Measurements from ENCODE around the gene ATG7. TPM values are rescaled to one million over a fixed set of nuclear protein-coding genes. Genes with fewer than 3 reads are reported as not detected.
"Not testable (repeated sequence)": the region's sequence is repeated elsewhere in the genome, so short reads cannot be mapped to it uniquely, and the experiment has no call there.

The ATG7 gene
- total RNA-seq, 2 experiments from 2014 or later: 26.9 to 35.1 TPM

- peaks cover 37% of the 10 kb centered on the region for H3K9me3 Mint-ChIP-seq
- DNase-seq, H3K27me3 Mint-ChIP-seq, CTCF ChIA-PET, POLR2A ChIA-PET, H3K27ac Mint-ChIP-seq, H3K4me3 Mint-ChIP-seq, H3K4me1 Mint-ChIP-seq: not testable (repeated sequence)
- peaks cover 63% of the 10 kb centered on the region for H3K36me3 Mint-ChIP-seq (ENCODE audit: low read depth)
These were observed 136.2 kb downstream of the ATG7 start for GRCh38 chr3:11408324-11408859.

DNA sequence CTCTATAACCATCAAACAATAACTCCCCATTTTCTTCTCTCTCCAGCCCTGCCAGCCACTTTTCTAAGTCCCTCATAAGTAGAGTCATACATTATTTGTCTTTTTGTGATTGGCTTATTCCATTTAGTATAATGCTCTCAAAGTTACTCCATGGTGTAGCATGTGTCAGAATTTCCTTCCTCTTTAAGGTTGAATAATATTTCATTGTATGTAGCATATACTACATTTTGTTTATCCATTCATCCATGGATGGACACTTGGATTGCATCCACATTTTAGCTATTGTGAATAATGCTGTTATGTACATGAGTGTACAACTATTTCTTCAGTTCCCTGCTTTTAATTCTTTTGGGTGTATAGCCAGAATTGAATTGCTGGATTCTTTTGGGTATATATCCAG, 138.4 kb downstream of the ATG7 start:
- Mint-ChIP-seq H3K36me3 (ENCODE audit: low read depth) (peaks cover 60% of the 10 kb centered on the region), H3K9me3 (peaks cover 38% of the 10 kb centered on the region), H3K27me3 (no peaks in the 10 kb centered on the region), H3K4me1 (no peaks in the 10 kb centered on the region), H3K4me3 (no peak overlapping the region), H3K27ac (no peak overlapping the region)
- ChIA-PET POLR2A (no interaction called here), CTCF (no interaction called here)
- no peak for DNase-seq

DNA sequence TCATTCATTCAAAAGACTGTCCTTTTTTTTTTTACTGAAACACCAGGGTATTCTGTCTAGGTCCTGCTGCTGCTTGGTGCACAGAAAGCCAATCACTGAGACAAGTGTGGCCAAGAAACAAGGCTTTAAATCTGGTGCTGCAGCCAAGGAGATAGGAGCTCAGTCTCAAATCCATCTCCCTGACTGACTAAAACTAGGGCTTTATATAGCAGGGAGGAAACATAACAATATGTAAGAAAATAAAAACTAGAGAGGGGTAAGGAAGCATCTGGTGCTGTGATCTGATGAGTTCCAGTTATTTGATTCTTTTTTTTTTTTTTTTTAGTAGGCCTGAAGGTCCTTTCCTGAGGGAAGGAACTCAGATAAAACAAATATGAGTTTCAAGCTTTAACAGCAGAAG, 139.8 kb downstream of the ATG7 start:
- H3K4me3 Mint-ChIP-seq: no peak overlapping the region
- H3K4me1 Mint-ChIP-seq: no peaks in the 10 kb centered on the region
- no peak overlapping the region for H3K27ac Mint-ChIP-seq
- no peak for DNase-seq
- H3K27me3 Mint-ChIP-seq: no peaks in the 10 kb centered on the region
- POLR2A ChIA-PET: interaction anchor here (0.6 kb wide), 1 partner anchor 648 kb away, joined by 3 read pairs; no protein-coding TSS in a partner anchor
- H3K36me3 Mint-ChIP-seq (ENCODE audit: low read depth): peaks cover 47% of the 10 kb centered on the region
- peaks cover 35% of the 10 kb centered on the region for H3K9me3 Mint-ChIP-seq
- CTCF ChIA-PET: no interaction called here

DNA sequence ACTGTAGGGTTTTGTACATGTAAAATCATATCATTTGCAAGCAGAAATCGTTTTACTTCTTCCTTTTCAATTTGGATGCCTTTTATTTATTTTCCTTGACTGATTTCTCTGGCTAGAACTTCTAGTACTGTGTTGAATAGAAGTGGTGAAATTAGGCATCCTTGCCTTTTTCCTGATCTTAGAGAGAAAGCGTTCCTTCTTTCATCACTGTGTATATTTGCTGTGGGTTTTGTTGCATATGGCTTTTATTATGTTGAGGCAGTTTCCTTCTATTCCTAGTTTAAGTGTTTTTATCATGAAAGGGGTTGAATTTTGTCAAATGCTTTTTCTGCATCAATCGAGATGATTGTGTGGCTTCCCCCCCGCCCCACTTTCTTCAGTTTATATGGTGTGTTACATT, 140.9 kb downstream of the ATG7 start:
- ChIA-PET POLR2A (no interaction called here), CTCF (no interaction called here)
- Mint-ChIP-seq H3K4me3 (no peak overlapping the region), H3K27me3 (no peaks in the 10 kb centered on the region), H3K27ac (no peak overlapping the region), H3K36me3 (ENCODE audit: low read depth) (peaks cover 39% of the 10 kb centered on the region), H3K9me3 (peaks cover 33% of the 10 kb centered on the region), H3K4me1 (no peaks in the 10 kb centered on the region)
- no peak for DNase-seq

GRCh38 chr3:11415099-11415498, 142.9 kb downstream of the ATG7 start:
- H3K36me3 Mint-ChIP-seq (ENCODE audit: low read depth): peaks cover 21% of the 10 kb centered on the region
- peaks cover 17% of the 10 kb centered on the region for H3K9me3 Mint-ChIP-seq
- H3K4me1 Mint-ChIP-seq: no peaks in the 10 kb centered on the region
- no peak for DNase-seq
- no peak overlapping the region for H3K4me3 Mint-ChIP-seq
- H3K27ac Mint-ChIP-seq: no peak overlapping the region
- CTCF ChIA-PET: no interaction called here
- POLR2A ChIA-PET: no interaction called here
- H3K27me3 Mint-ChIP-seq: no peaks in the 10 kb centered on the region

DNA sequence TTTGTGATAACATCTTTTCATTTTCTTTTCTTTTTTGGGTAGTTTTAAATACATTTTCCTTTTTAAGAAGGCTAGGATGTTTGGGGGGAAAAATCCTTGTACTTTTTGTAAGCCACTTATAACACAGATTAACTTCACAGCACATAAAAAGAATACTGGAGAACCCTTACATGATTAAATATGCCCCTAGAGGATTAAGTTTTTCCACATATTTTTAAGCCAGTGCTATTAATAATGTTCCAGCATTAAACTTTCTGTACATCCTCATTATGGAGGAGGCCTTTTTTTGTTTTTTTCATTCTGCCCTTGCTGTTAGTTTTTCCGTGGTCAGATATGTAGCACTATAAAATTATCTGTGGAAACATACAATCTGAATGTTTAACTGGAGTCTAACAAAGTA, 147.9 kb downstream of the ATG7 start:
- Mint-ChIP-seq H3K27me3 (no peaks in the 10 kb centered on the region), H3K4me1 (no peaks in the 10 kb centered on the region), H3K36me3 (ENCODE audit: low read depth) (peaks cover 3% of the 10 kb centered on the region), H3K9me3 (no peaks in the 10 kb centered on the region), H3K4me3 (no peak overlapping the region), H3K27ac (no peak overlapping the region)
- ChIA-PET CTCF (no interaction called here), POLR2A (no interaction called here)
- no peak for DNase-seq

DNA sequence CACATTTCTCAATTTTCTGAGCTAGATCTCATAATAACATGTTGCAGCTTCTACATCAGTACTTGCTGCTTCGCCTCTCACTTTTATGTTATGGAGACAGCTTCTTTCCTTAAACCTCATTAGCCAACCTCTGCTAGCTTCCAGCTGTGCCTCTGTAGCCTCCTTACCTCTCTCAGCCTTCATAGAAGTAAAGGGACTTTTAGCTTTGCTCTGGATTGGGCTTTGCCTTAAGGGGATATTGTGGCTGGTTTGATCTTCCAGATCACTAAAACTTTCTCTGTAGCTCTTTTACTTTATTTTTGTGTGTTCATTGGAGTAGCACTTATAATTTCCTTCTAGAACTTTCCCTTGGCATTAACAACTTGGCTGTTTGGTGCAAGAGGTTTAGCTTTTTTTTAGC, 150.1 kb downstream of the ATG7 start:
- Mint-ChIP-seq H3K4me3 (no peak overlapping the region), H3K9me3 (no peaks in the 10 kb centered on the region), H3K27ac (no peak overlapping the region), H3K4me1 (no peaks in the 10 kb centered on the region), H3K27me3 (no peaks in the 10 kb centered on the region), H3K36me3 (ENCODE audit: low read depth) (peaks cover 13% of the 10 kb centered on the region)
- POLR2A ChIA-PET: no interaction called here
- DNase-seq: no peak
- CTCF ChIA-PET: interaction anchor here (0.6 to 0.7 kb wide), 3 partner anchors 229 to 396 kb away, joined by 3 to 4 read pairs (median 3); no protein-coding TSS in a partner anchor

DNA sequence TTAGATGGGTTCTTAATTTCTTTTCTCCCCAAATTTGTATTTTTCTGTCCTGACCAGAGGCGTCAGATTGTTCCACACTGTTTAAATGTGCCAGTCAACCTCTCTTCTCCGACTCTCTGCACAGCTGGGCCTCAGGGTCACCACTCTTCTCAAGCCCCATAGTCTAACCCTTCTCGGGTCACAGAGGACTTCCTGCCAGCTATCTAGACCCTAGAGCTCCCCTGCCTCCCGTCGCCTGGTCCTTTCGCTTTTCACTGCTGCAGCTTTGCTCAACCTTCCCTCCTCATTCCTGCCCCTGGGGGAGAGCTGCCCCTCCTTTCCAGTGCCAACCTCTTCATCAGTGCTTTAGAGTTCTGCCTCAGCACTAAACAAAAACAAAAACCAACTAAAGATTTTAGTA, 151.7 kb downstream of the ATG7 start:
- ChIA-PET POLR2A (no interaction called here), CTCF (no interaction called here)
- Mint-ChIP-seq H3K4me3 (no peak overlapping the region), H3K36me3 (ENCODE audit: low read depth) (peaks cover 26% of the 10 kb centered on the region), H3K9me3 (no peaks in the 10 kb centered on the region), H3K4me1 (no peaks in the 10 kb centered on the region), H3K27me3 (no peaks in the 10 kb centered on the region), H3K27ac (no peak overlapping the region)
- no peak for DNase-seq

DNA sequence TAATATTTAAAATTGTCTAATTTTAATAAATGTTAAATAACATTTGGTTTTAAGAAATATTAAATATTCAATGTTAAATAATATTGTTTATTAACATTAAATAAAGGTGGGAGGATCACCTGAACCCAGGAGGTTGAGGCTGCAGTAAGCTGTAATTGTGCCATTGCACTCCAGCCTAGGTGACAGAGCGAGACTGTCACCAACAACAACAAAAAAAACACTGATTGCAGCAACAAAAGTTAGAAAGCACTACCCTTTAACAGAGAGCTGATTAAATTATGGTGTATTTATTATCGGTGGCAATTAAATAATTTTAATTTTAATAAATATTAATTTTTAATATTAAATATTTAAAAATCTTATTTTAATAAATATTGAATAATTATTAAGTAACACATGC, 152.1 kb downstream of the ATG7 start:
- H3K36me3 Mint-ChIP-seq (ENCODE audit: low read depth): peaks cover 26% of the 10 kb centered on the region
- no peak overlapping the region for H3K4me3 Mint-ChIP-seq
- H3K27me3 Mint-ChIP-seq: no peaks in the 10 kb centered on the region
- CTCF ChIA-PET: no interaction called here
- H3K27ac Mint-ChIP-seq: no peak overlapping the region
- POLR2A ChIA-PET: no interaction called here
- H3K4me1 Mint-ChIP-seq: no peaks in the 10 kb centered on the region
- H3K9me3 Mint-ChIP-seq: no peaks in the 10 kb centered on the region
- no peak for DNase-seq

DNA sequence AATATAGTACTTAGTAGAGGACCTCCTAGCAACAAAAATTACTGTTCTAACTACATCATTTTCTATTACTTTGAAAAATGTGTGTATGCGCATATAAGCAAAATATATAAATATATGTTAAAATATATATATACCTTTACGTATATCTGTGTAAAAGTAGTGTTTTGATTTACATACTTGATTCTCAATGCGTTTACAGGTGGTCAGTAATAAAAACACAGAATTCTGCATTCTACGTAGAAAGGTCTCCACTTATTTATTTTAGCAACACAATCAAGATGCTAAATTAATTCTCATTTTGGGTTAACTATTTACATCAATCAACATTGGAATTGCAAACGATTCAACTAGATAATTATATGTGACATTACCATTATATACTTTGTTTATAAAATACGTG, 158.0 kb downstream of the ATG7 start:
- H3K4me1 Mint-ChIP-seq: no peaks in the 10 kb centered on the region
- H3K27me3 Mint-ChIP-seq: no peaks in the 10 kb centered on the region
- DNase-seq: no peak
- no peaks in the 10 kb centered on the region for H3K9me3 Mint-ChIP-seq
- no peak overlapping the region for H3K4me3 Mint-ChIP-seq
- CTCF ChIA-PET: no interaction called here
- no peak overlapping the region for H3K27ac Mint-ChIP-seq
- POLR2A ChIA-PET: no interaction called here
- peaks cover 22% of the 10 kb centered on the region for H3K36me3 Mint-ChIP-seq (ENCODE audit: low read depth)

- ChIA-PET CTCF (no interaction called here), POLR2A (no interaction called here)
- no peak overlapping the region for H3K4me3 Mint-ChIP-seq
- H3K4me1 Mint-ChIP-seq: no peaks in the 10 kb centered on the region
- no peaks in the 10 kb centered on the region for H3K9me3 Mint-ChIP-seq
- H3K36me3 Mint-ChIP-seq (ENCODE audit: low read depth): peaks cover 20% of the 10 kb centered on the region
- no peaks in the 10 kb centered on the region for H3K27me3 Mint-ChIP-seq
- no peak overlapping the region for H3K27ac Mint-ChIP-seq
- DNase-seq: no peak
These were observed 158.4 kb downstream of the ATG7 start for GRCh38 chr3:11430624-11431023.

- peaks cover 20% of the 10 kb centered on the region for H3K36me3 Mint-ChIP-seq (ENCODE audit: low read depth)
- no peaks in the 10 kb centered on the region for H3K9me3 Mint-ChIP-seq
- H3K4me3 Mint-ChIP-seq: no peak overlapping the region
- ChIA-PET POLR2A (no interaction called here), CTCF (no interaction called here)
- no peak overlapping the region for H3K27ac Mint-ChIP-seq
- no peak for DNase-seq
- H3K27me3 Mint-ChIP-seq: no peaks in the 10 kb centered on the region
- no peaks in the 10 kb centered on the region for H3K4me1 Mint-ChIP-seq
These were observed 159.1 kb downstream of the ATG7 start for GRCh38 chr3:11431319-11431718.

DNA sequence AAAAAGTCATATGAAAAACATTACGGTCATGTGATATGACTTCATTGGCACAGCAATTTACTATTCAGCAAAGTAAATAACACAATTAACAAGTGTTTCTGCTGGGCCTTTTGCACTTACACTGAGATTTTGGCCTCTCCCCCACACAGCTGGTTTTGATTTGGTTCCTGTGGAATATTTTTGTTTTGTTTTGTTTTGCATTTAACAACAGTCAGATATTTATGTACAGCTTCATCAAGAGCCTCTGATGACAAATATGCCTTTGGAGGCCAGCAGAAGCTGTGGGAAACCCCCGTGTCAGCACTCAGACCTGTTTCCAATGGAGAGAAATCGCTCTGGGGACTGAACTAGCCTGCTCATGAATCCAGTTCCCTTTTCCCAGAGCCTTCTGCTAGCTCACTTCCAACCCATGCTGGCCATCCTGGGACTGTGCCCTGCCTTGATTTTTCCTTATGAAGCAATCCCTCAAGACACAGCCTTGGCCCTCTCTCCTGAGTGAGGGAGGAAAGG, 161.9 kb downstream of the ATG7 start:
- CTCF ChIA-PET: interaction anchor here (0.6 kb wide), 1 partner anchor 1344 kb away, joined by 3 read pairs; no protein-coding TSS in a partner anchor
- Mint-ChIP-seq H3K27me3 (no peaks in the 10 kb centered on the region), H3K4me1 (no peaks in the 10 kb centered on the region), H3K4me3 (no peak overlapping the region), H3K9me3 (no peaks in the 10 kb centered on the region), H3K36me3 (ENCODE audit: low read depth) (no peaks in the 10 kb centered on the region), H3K27ac (no peak overlapping the region)
- DNase-seq: no peak
- POLR2A ChIA-PET: no interaction called here

DNA sequence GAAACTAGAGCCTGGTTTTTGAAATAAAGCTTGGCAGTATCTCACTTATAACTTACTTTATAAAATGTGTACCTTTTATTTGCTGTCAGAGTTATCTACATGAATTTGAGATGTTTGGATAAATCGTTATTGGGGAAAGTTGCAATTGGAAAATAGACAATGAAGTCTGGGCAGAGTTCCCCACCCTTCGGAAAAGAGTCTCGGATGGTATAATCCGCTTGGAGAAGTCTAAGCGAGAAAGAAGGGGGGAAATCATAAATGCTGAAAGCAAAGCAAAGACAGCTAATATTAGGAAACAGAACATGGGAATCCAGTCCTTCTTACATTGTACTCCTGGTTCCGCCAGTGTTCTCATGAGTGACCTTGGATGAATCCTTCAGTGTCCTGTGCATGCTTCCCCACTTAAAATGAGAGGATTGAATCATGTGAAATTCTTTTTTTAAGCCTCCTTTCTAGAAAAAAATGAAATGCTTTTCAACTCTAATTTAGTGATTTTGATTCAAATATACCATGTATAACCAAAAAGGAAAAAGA, 162.4 kb downstream of the ATG7 start:
- H3K36me3 Mint-ChIP-seq (ENCODE audit: low read depth): no peaks in the 10 kb centered on the region
- no peak overlapping the region for H3K4me3 Mint-ChIP-seq
- CTCF ChIA-PET: no interaction called here

More for the DNA sequence above, 162.4 kb downstream of the ATG7 start:
- Mint-ChIP-seq H3K4me1 (no peaks in the 10 kb centered on the region), H3K27me3 (no peaks in the 10 kb centered on the region), H3K27ac (no peak overlapping the region), H3K9me3 (no peaks in the 10 kb centered on the region)
- DNase-seq: no peak
- POLR2A ChIA-PET: no interaction called here
